AG04449 (cell line): ENCODE measurements around the gene COMMD4.
"Not testable (repeated sequence)": the region's sequence is repeated elsewhere in the genome, so short reads cannot be mapped to it uniquely, and the experiment has no call there.

Source experiments
- CTCF ChIA-PET: fragments of 350-600 bp; formaldehyde crosslinking; extraction: SDS; loops from one replicate; lab custom pipeline; 2021; ENCODE audit warnings: antibody characterized with exemption; lab: Yijun Ruan, JAX
- POLR2A ChIA-PET: fragments of 400-600, 350-600 bp; formaldehyde crosslinking; extraction: SDS; loops from one replicate; lab custom pipeline; 2020; ENCODE audit warnings: antibody characterized with exemption, inconsistent platforms; lab: Yijun Ruan, JAX
- DNase-seq: peaks from one replicate; pipeline ENCODE4 v3.0.0-alpha.2; 2010; ENCODE audit warnings: low read depth, low spot score
- H3K4me3 ChIP-seq: 2 replicates; pipeline ENCODE4 v1.5.1; 2011; ENCODE audit warnings: low read depth, mild to moderate bottlenecking, control low read depth, low read length
- TF ChIP-seq, protein P1 (sequence below): IDR thresholded peaks from one replicate; pipeline ENCODE4 v1.5.1; 2011; ENCODE audit warnings: mild to moderate bottlenecking, moderate library complexity, low read length, control low read depth, inconsistent platforms; ENCODE audit not compliant: insufficient read depth; ENCODE audit errors: missing control alignments

COMMD4 gene

GRCh38 chr15:75347222-75348033 lies 11.6 kb downstream of the COMMD4 start:
- H3K4me3 ChIP-seq = peak overlapping the region; percentile 63
- DNase-seq = no peak
- TF ChIP-seq, protein P1, sequence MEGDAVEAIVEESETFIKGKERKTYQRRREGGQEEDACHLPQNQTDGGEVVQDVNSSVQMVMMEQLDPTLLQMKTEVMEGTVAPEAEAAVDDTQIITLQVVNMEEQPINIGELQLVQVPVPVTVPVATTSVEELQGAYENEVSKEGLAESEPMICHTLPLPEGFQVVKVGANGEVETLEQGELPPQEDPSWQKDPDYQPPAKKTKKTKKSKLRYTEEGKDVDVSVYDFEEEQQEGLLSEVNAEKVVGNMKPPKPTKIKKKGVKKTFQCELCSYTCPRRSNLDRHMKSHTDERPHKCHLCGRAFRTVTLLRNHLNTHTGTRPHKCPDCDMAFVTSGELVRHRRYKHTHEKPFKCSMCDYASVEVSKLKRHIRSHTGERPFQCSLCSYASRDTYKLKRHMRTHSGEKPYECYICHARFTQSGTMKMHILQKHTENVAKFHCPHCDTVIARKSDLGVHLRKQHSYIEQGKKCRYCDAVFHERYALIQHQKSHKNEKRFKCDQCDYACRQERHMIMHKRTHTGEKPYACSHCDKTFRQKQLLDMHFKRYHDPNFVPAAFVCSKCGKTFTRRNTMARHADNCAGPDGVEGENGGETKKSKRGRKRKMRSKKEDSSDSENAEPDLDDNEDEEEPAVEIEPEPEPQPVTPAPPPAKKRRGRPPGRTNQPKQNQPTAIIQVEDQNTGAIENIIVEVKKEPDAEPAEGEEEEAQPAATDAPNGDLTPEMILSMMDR = no peak
- POLR2A ChIA-PET = no interaction called here
- CTCF ChIA-PET = interaction anchor here (1.1 to 1.2 kb wide), 2 partner anchors 20 to 455 kb away, joined by 3 to 5 read pairs; no protein-coding TSS in a partner anchor

DNA sequence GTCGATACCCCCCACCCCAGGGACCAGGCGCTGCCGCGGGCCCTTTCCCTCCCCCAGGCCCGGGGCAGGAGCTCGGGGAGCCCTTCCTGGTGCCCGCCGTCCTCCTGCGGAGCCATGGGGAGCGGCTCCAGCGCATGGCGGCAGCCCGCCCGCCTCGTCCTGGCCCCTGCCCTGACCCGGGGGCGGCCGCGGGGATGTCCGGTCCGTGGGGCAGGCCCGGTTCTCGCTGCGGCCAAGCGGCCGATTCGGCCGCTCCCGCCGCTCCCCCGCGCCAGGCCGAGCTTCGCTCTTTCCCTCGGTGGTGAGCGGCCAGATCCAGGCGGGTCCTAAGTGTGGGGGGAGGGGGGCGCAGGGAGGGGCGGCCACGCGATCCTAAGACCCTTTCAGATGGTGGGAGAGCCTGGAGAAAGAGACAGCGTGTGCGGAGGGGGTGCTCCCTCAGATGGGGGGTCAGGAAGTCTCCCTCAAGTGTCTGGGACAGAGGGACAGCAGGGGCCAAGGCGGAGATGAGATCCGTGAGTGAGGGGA lies 12.2 kb downstream of the COMMD4 start:
- POLR2A ChIA-PET = no interaction called here
- CTCF ChIA-PET = interaction anchor here (1.1 to 1.2 kb wide), 2 partner anchors 19 to 455 kb away, joined by 3 to 5 read pairs; no protein-coding TSS in a partner anchor
- TF ChIP-seq, protein P1 = no peak
- peak overlapping the region; percentile 63 for H3K4me3 ChIP-seq
- no peak for DNase-seq

- TF ChIP-seq, protein P1 = no peak
- ChIA-PET POLR2A (no interaction called here), CTCF (interaction anchor here (1.1 to 2.0 kb wide), 3 partner anchors 18 to 454 kb away, joined by 3 to 6 read pairs (median 5); no protein-coding TSS in a partner anchor)
- H3K4me3 ChIP-seq = peak overlapping the region; percentile 63
- DNase-seq = no peak
Observed at GRCh38 chr15:75348562-75349350, 12.9 kb downstream of the COMMD4 start.

DNA sequence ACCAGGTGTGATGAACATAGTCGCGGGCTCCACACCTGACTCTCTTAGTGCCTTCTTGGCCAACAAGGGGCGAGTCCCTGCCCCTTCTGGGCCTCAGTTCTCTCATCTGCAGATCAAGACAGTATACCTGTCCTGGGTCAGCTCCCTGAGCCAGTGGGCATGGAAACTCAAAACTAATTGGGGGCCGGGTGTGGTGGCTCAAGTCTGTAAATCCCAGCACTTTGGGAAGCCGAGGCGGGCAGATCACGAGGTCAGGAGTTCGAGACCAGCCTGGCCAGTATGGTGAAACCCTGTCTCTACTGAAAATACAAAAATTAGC lies 13.4 kb downstream of the COMMD4 start:
- POLR2A ChIA-PET, DNase-seq, H3K4me3 ChIP-seq: not testable (repeated sequence)
- CTCF ChIA-PET = interaction anchor here (2.0 kb wide), 1 partner anchor 18 kb away, joined by 6 read pairs; no protein-coding TSS in a partner anchor

GRCh38 chr15:75349851-75350588 lies 14.2 kb downstream of the COMMD4 start:
- no peak overlapping the region for H3K4me3 ChIP-seq
- ChIA-PET CTCF (interaction anchor here (2.0 kb wide), 1 partner anchor 18 kb away, joined by 6 read pairs; no protein-coding TSS in a partner anchor), POLR2A (no interaction called here)
- TF ChIP-seq, protein P1 = no peak
- DNase-seq = no peak
